Body of pancreas (tissue), 4 donors: ENCODE data around the gene CHST8.

Experiments used
- CTCF ChIP-seq, 7 experiments: fragments of 450-650 bp in 4 of 7; fragments of 200-600 bp in 3 of 7; sonication (generic) in 3 of 7; IDR thresholded peaks; one replicate each; pipeline ENCODE4 v1.5.1; 2016 to 2019; ENCODE audit warnings: antibody characterized with exemption in 7 of 7
- POLR2A ChIP-seq, 3 donors: fragments of 450-650 bp; IDR thresholded peaks; one replicate each; pipeline ENCODE4 v1.6.1; 2016; ENCODE audit warnings: antibody characterized with exemption in 3 of 3, mild to moderate bottlenecking in 2 of 3

GRCh38 chr19:33727331-33727998, 105.7 kb downstream of the CHST8 start:
- TF ChIP-seq CTCF (IDR thresholded peaks at IDR 0.05) = no peak
- TF ChIP-seq POLR2A (IDR thresholded peaks at IDR 0.05) = no peak
